NCI-H69 (cell line): Measurements from ENCODE around the gene GET3.
"Not testable (repeated sequence)": the region's sequence is repeated elsewhere in the genome, so short reads cannot be mapped to it uniquely, and the experiment has no call there.

Experiments
- DNase-seq: peaks from one replicate; lab custom pipeline; 2025; lab: John Stamatoyannopoulos, UW

Gene GET3

GRCh38 chr19:12736995-12737834 lies at the start of gene GET3:
TSS of gene GET3 (plus strand) at chr19:12737497. CDS start at chr19:12737506, 9 bp downstream.
- DNase-seq: peak; percentile 100

DNA sequence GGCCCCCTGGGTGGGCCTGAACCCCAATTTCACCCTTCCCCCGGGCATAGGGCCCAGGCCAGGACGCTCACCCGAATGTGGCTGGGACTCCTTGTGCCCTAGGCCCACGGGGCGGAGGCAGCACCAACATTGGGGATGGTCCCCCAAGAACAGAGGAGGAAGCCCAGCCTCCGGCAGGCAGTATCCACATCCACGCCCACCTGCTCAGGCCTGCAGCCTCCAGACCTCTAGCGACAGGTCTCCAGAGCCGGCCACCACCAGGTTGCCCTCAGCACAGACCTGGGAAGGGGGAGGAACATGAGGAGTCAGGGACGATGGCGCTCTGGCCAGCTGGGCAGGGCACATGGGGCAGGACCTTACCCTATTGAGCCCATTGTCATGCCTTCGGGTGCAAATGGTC lies 48.3 kb upstream of the GET3 start:
- no peak for DNase-seq

- DNase-seq: no peak
These were observed 47.6 kb upstream of the GET3 start for GRCh38 chr19:12689581-12690216.

- no peak for DNase-seq
These were observed 44.3 kb upstream of the GET3 start for GRCh38 chr19:12692960-12693359.

DNA sequence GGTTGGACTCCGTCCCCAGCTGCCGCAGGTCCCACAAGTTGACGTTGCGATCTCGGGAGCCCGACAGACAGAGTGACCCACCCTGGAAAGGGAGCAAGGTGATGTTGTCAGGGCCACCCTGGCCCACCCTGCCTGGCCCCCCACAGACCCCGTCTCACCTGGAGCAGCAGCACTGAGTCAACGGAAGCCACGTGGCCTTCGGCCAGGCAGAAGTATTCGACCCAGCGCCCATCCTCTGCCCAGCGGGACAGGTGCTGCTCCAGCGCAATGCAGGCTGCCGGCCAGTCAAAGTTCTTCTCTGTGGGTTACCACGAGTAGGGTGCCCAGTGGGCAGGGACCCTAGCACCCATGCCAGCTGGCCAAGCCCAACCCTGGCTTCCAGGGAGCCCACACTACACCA lies 42.7 kb upstream of the GET3 start:
- no peak for DNase-seq

- no peak for DNase-seq
These were observed 42.2 kb upstream of the GET3 start for GRCh38 chr19:12695096-12695495.

DNA sequence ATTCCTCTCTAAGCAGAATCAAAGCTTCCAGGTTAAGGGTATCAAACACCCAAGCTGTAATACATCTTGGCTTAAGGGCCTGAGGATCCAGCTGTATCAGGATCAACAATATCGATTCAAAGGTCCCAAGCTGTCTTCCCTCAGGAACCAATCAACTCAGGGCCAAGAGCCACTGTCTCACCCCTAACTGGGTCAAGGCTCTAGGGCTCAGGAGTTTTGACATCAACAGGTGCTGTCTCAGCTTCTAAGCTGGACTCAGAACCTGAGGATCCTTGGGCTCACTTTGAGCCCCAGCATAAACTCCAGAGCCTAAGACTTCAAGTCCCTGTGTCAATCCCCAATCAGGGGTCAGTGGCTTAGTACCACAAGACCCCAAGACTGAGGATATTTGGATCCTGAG lies 41.8 kb upstream of the GET3 start:
- no peak for DNase-seq

DNA sequence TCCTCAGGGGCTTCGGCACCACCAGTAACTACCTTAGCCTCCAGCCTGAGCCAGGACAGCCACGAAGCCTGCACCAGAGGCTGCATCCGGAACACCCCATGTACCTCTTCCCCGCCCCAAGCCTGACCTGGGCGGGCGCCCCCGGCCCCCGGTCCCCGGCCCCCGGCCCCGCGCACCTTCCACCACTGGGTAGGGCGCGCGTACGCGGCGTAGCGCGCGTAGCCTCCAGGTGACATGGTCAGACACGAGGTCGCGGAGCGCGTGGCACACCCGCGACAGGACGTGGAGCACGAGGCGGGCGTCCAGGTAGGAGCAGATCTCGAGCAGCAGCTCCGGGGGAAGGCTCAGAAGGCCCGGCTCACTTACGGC lies 41.3 kb upstream of the GET3 start:
- peak; percentile 57 for DNase-seq

- DNase-seq: peak; percentile 97
These were observed 40.6 kb upstream of the GET3 start, which contains the start of gene FBXW9 for GRCh38 chr19:12696366-12697335. TSS of gene FBXW9 (minus strand) at chr19:12696631. CDS start at chr19:12696581, 50 bp downstream.

DNA sequence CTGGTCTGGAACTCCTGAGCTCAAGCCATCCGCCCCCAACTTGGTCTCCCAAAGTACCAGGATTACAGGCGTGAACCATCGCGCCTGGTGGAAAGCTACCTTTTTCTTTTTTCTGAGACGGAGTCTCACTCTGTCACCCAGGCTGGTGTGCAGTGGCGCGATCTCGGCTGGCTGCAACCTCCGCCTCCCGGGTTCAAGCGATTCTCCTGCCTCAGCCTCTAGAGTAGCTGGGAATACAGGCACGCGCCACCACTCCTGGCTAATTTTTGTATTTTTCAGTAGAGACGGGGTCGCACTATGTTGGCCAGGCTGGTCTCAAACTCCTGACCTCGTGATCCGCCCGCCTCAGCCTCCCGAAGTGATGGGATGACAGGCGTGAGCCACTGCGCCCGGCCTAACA lies 39.9 kb upstream of the GET3 start:
- not testable (repeated sequence) for DNase-seq

DNA sequence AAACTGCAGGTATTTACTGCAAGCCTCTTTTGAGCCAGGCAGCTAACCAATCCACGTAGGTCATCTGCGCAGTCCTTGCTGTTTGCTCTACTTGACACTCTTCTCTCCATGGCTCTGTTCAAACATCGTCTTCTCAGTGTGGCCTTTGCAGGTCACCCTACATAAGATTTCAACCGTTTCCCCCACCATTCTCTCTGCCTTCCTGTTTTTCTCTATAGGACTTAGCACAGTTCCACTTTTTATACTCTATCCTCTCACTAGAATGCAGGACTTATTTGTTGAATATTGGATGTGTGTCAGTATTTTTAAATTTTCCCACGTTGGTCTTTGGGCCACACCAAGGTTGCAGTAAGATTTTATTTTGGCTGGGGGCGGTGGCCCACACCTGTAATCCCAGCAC lies 39.2 kb upstream of the GET3 start:
- no peak for DNase-seq

DNA sequence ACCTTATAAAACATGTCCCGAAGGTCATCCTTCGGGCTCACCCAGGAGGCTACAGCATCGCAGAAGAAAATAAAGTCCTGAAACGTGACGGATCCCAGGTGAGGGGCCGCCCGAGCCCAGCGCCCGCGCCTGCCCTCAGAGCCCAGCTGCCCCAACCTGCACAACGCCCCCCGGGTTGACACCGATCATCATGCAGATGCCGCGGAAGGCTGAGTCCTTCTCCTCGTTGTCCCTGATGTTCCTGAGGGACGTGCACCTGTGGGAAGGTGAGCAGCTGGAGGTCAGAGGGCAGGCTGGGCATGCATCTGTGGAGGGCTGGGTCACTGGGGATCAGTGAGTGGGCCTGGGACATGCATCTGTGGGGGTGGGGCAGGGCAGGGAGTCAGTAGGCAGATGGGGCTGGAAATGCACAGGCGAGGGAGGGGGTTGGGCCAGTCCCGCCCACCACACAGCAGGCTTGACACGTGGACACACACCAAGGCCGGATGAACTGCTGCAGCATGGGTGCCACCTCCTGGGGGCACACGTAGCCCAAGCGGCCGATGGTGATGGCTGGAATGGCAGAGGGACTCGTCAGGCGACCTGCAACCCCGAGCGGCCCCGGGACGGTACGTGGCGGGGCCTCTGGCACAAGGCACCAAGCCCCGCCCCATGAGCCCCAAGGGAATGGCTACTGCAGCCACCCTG lies 35.6 kb upstream of the GET3 start:
- DNase-seq: no peak

- peak; percentile 77 for DNase-seq
These were observed 34.3 kb upstream of the GET3 start for GRCh38 chr19:12703046-12703445.

GRCh38 chr19:12705169-12705568 lies 32.1 kb upstream of the GET3 start:
- no peak for DNase-seq

DNA sequence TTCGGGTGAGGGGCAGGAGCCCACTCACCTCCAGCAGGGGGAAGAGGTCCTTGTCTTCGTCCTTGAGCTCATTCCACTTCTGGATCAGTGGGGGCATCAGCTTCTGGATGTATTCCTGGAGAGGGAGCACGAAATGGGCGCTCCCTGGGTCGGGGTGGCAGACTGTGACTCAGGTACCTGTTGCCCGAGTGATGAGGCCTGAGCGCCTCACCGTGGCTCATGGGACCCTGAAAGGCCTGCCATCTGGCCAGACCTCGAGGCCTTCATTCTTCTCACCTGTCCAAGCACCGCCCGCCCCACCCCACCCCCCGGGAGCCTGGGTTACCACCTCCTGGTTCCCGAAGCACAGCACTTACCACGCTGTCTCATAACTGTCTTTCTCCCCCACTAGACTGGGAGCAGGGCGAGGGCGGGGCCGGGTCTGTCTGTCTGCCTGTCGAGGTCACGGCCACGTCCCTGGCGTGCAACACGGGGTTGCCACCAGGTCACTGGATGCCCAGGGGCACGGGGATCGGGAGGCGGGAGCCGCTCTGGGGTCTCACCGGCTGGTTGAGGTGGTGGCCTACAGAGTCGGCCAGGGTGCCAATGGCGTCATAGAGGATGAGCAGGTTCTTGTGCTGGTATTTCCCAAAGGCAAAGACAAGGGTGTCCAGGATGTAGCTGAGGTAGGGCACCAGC lies 31.5 kb upstream of the GET3 start:
- no peak for DNase-seq

GRCh38 chr19:12706332-12706718 lies 31.0 kb upstream of the GET3 start:
- no peak for DNase-seq

GRCh38 chr19:12708641-12709040 lies 28.7 kb upstream of the GET3 start:
- DNase-seq: no peak

DNA sequence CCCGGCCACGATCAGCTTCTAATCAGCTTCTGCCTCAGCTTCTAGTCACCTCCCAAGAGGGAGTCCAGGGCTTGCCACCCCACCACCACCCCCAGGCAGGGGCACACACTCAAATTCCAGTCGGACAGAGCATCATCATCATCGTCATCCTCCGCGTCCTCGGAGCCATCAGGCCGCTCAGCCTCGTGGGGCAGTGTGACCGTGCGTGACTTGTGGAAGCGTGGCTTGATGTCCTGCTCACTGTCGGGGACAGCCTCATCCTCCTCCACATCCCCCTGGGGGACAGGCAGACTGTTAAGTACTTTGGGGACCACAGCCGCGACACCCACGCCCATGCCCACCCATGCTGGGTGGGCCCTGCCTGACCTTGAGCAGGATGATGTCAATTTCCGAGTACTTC lies 26.1 kb upstream of the GET3 start:
- DNase-seq: no peak

DNA sequence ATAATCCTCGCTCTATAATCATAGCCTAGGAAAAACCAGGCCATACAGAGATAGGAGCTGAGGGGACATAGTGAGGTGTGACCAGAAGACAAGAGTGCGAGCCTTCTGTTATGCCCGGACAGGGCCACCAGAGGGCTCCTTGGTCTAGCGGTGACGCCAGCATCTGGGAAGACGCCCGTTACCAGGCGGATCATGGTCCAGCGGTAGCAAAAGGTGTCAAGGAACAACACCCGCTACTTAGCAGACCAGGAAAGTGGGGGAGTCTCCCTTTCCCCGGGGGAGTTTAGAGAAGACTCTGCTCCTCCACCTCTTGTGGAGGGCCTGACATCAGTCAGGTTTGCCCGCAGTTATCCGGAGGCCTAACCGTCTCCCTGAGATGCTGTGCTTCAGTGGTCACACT lies 25.2 kb upstream of the GET3 start:
- DNase-seq: not testable (repeated sequence)

DNA sequence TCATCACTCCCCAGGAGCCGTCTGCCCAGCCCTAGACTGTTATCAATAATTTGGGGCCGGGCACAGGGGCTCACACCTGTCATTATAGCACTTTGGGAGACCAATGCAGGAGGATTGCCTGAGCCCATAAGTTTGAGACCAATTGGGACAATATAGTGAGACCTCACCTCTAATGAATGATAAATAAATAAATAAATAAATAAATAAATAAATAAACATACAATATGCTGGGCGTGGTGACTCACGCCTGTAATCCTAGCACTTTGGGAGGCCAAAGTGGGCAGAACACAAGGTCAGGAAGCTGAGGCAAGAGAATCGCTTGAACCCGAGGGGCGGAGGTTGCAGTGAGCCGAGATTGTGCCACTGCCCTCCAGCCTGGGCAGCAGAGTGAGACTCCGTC lies 24.0 kb upstream of the GET3 start:
- not testable (repeated sequence) for DNase-seq

DNA sequence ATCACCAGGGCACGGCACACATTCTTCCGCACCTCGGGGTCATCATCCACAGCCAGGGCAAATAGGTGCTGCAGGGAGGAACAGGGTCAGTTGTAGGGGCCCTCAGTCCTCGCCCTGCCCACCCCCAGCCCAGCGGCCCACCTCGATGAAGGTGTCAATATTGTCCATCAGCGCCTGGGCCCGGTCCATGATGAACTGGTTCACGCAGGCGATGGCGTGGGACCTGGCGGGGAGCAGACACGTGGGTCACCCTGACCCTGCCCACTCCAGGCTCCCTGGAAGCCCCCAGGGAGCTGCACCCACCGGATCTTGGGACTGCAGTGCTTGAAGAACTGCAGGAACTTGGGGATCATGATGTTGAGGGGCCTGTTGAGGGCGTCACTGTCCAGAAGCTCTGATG lies 22.2 kb upstream of the GET3 start:
- DNase-seq: no peak
